ENCODE measurements around the gene TCHP.

GRCh38 chr12:109962398-109962797 lies 62.3 kb downstream of the TCHP start:
- TF ChIP-seq GATA2 (IDR thresholded peaks at IDR 0.05; ENCODE audit: low read depth, low read length) (no peak), GATA3 (IDR thresholded peaks at IDR 0.05; ENCODE audit: low read depth, low read length) (no peak)

Data from SH-SY5Y (cell line).